Epidermal melanocyte (primary cell): ENCODE measurements around the gene HPSE.
"Not testable (repeated sequence)": the region's sequence is repeated elsewhere in the genome, so short reads cannot be mapped to it uniquely, and the experiment has no call there.

Experiments
- DNase-seq: peaks from one replicate; pipeline ENCODE4 v3.0.0; 2011; ENCODE audit warnings: low spot score; ENCODE audit not compliant: insufficient read length

The HPSE gene

DNA sequence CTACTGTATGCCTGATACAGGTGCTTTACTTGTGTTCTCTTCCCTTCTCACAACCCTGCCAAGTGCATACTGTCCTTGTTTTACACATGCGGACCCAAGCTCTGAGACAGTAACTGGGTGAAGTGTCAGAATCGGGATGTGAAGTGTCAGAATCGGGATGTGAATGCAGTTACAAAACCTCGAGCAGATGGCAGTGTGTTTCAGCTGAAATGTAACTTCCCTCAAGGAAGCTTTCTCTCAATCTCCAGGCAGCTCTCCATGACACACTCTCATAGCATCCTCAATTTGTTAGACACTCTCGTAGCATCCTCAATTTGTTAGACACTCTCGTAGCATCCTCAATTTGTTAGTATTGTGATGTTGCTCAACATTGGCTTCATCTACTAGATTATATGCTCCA, 1.1 kb upstream of the HPSE start:
- no peak for DNase-seq

DNA sequence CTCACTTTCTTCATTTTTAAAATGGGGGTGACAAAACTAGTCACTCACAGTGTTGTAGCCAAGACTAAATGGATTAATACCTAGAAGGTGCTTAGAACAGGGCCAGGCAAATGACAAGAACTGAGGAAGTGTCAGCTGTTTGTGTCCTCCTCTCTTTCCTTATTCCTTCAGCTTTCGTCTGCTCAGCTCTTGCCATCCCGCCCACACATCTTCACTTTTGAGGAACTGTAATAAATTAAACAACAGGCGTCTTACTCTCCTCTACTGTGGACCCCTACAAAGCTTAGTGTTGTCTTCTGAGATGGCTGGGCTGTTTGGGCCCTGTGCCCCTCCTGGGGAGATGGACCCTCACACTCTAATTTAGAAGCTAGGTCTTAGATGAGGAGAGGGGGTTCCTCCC, 2.7 kb downstream of the HPSE start:
- no peak for DNase-seq

DNA sequence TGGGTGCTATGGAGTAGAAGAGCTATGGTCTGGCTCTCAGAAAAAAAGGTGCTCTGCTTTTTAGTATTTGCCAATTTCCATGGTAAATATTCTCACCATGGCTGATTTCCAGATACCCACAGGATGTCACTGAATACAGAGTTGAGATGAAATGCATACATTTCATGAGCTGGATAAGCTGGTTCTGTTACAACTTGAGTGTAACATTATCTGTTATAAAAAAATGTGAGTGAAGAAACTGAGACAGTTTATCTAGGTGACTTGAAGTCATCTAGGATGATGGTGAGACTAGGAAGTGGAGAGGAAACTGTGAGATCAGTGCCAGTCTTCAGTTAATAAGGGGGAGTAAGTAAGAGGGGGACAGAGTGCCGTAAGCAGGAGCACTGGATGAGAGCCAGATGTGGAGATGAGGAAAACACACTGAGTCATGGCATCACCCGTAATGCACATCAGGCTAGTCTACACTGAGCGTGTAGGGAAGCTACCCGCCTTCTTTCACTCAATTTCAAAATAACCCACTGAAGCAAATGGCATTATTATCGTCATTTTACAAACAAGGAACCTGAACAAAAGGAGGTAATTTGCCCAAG, 5.0 kb downstream of the HPSE start:
- DNase-seq, result no peak

DNA sequence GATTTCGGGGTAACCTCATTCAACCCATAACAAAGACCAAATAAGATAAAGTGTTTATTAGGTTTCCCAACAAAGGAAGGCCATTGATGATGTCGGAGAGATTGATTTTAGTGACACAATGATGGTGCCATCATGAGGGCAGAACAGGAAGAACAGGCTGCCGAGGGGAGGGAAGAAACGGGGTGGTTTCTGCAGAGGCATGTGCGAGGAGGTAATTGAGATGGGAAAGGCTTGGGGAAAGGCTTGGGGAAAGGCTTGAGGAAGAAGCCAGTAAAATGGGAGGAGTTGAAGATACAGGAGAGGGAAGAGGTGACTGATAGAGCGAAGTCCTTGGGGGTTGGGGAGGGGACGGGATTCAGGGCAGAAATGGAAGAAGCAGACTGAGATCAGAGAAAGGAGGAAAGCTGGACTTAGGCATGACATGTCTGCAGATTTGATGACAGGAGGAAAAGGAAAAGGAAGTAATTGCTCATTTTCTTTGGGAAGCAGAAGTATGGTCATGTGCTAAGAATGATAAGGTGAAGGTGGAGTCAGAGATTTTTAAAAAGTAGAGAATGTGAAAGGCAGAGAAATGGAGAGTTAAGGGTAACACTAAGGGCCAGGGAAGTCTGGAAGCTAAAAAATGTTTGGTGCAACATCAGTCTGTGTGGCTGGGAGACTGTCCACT, 6.0 kb downstream of the HPSE start:
- no peak for DNase-seq

DNA sequence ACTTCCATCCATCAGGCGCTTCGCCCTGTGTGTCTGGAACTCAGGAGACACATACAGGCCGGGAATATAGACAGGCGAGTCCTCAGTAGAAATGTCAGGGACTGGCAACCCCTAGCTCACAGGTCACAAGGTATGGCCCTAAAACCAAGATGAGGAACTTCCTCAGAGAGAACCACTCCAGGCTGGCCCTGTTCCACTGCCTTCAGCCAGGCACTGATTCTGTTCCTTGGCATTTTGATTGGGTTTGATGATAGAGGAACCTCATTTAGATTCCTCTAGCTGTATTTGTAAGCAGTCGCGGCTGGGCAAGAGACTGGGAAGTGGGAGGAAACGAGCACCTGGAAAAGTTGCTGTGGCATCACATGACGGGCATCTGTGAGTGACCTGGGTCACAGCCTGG, 8.1 kb downstream of the HPSE start:
- no peak for DNase-seq

DNA sequence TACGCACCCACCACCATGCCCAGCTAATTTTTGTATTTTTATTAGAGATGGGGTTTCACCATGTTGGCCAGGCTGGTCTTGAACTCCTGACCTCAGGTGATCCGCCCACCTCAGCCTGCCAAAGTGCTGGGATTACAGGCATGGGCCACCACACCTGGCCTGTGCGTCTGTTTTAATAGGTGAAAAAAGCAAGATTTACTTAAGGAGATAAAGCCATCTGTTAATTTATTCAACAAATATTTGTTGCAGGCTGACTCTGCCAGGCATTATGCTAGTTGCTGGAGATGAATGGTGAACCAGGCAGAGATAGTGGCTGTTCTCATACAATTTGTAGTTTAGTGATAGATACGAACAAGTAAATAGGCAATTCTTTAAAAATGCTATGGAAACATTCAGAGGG, 9.3 kb downstream of the HPSE start:
- not testable (repeated sequence) for DNase-seq

DNA sequence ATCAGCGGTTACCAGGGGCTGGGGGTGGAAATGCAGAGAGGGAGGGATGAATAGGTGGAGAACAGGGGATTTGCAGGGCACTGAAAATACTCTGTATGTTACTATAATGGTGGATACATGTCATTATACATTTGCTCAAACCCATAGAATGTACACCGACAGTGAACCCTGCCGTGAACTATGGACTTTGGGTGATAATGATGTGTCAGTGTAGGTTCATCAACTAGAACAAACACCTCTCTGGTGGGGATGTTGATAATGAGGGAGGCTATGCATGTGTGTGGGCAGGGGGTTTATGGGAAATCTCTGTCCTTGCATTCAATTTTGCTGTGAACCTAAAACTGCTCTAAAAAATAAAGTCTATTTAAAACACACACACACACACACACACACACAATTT, 11.5 kb downstream of the HPSE start:
- DNase-seq, result no peak

DNA sequence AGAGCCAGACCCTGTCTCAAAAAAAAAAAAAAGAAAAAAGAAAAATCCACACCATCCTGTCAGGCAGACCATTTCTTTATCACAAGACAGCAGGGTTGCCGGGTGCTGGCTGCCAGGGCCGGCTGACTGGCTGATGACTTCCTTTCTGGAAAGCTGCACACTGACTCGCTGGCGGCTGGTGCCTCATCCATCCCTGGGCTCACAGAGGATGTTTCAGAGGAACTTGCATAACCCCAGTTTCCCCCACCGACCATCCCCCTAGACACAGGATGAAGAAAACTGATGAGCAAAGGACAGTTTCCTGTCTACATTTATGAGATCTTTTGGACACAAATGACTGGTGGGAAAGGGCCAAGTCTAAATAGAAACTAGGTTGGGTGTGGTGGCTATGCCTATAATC, 14.1 kb downstream of the HPSE start:
- DNase-seq, result no peak

DNA sequence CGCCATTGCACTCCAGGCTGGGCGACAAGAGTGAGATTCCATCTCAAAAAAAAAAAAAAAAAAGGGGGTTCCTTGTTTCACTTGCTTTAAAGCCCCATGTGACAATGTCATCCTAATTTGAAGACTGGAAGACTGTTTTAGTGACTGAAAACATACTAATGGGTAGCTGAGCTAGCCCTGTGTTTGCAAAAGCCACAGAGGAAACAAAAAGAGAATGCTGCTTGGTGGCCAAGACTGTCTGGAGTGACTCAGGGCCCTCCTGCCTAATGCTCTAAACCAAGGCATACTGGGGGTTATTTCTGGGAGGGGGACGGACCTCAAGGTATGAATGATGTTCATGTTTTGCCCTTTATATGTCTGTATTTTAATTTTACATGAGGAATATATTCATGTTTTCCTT, 16.0 kb downstream of the HPSE start:
- no peak for DNase-seq

DNA sequence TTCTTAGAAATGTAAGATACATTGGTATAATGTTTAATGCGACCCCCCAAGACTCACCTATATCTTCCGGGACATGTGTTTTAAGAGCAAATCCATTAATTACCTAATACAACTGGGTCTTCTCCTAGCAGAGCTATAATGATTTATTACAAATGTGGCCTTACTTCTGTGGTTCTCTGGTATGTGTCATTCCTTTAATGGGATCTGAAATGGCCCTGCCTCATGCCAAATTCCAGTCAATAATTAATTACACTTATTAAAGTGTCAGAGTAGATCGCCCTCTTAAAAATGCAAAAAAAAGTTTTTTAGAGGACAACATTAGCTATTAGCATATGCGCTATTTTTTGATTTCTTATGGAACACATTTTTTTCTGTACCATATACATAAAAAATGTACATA, 17.0 kb downstream of the HPSE start:
- DNase-seq, result no peak

DNA sequence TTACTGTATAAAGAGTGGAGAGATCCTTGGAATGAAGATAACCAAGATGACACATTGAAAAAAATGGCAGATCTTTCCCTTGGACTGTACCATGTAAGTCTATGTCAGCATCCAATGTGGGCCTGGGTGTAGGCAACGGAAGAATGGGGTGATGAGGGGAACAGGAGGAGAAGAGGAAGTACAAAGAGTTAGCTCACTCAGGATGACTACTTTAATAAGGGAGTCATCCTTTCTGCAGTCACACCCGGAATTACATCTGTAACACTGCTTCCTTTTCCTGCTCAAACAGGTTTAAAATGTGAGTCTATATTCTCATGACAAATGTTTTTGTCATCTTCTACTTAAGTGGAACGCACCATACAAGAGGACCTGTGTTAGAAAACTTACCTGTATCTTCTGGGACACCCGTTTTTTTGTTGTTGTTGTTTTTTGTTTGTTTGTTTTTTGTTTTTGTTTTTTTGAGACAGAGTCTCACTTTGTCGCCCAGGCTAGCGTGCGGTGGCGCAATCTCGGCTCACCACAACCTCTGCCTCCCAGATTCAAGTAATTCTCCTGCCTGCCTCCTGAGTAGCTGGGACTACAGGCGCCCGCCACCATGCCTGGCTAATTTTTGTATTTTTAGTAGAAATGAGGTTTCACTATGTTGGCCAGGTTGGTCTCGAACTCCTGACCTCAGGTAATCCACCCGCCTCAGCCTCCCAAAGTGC, 18.0 kb downstream of the HPSE start:
- DNase-seq, result no peak

DNA sequence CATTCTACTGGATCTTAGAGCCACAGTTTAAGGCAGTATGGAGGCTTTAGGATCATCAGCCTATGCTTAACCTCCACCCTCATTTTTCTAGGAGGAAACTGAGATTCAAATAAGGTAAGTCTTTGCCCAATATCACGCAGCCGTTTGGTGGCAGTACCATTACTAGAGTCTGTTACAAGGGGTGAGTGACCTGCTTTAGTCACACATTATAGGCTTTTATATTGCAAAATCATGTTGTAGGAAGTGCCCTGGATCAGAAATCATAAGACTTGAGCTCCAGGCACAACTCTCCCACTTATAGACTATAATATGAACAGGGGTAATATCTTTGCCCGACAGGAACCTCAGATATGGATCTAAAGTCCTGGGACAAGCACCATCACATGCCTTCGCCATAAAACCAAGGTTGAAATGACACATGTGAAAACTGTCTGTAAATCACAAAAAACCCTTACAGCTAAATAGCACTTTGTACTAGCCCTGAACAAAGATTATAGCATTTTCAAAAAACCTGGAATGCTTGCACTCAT, 19.2 kb downstream of the HPSE start:
- no peak for DNase-seq

DNA sequence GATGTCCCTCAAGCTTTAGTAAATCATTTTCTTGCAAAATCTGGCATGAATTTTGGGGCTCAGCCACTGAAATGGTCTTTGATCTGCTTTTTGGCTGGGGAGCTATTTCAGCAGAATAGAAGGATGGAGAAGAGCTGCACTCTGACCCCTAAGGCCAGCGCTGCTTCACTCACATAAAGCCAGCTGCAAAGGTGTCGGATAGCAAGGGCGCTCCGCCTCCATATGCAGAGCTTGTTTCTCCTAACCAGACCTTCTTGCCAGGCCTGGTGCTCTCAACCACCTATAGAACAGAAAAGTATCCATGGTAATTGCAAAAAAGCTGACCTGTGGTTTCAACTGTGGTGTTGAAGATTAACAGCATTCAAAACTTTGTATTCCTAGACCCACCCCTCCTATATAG, 26.0 kb downstream of the HPSE start:
- DNase-seq, result no peak

DNA sequence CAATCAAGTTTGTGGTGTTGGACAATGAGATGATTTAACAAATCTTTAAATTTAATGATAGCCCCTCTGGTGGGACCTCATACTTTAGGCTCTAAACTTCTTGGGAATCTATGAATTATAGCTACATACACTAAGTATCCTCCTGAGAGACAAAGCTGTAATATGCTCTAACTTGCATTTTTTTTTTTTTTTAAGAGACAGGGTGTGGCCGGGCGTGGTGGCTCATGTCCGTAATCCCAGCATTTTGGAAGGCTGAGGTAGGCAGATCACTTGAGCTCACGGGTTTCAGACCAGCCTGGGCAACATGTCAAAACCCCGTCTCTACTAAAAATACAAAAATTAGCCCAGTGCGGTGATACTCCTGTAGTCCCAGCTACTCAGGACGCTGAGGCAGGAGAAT, 26.7 kb downstream of the HPSE start:
- no peak for DNase-seq

DNA sequence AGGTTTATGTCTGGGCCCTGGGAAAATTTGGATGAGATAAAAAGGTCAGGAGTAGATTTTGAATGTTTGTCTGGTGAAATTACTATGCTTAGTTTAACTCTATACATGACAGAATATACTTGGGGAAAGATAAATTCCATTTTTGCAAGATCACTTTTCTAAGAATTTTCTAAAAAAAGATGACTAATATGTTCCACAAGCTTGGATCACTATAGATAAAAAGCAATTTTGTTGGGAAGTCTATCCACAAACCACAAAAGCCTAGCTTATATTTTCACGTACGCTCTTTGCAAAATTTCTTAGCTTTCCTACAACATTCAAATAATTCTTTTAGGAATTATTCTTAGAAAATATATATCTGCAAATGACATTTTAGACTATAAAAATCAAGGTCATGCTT, 29.5 kb downstream of the HPSE start:
- no peak for DNase-seq

DNA sequence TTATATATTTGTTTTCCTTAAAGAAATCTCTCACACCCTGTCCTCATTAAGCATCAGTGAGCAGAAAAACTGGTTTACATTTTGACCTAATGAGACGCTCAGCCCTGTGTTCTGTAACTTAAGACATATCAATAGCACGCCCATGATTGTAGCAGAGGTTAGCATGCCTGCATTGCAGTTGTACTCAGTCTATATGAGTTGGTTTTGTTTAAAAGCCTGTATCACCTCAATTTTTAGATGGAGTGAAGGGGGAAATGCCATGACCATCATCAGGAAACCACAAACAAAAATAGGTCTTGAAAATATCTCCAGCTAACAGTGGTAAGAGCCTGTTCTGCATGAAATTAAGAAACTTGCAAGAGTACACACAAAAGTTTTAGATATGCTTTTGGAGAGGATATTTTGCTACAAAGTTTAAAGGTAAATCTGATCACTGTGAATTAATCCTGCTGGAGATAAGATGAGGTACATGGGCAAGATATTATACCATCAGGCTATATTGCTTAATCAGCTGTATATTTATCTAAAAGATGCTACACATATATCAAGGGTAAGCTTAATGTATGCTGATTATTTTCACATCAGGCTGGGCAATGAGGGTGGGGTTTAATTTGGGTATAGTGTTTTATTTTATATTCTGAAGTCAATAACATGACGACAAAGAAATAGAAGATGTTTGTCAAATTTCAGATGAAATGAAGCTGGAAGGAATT, 36.9 kb downstream of the HPSE start:
- DNase-seq, result no peak

DNA sequence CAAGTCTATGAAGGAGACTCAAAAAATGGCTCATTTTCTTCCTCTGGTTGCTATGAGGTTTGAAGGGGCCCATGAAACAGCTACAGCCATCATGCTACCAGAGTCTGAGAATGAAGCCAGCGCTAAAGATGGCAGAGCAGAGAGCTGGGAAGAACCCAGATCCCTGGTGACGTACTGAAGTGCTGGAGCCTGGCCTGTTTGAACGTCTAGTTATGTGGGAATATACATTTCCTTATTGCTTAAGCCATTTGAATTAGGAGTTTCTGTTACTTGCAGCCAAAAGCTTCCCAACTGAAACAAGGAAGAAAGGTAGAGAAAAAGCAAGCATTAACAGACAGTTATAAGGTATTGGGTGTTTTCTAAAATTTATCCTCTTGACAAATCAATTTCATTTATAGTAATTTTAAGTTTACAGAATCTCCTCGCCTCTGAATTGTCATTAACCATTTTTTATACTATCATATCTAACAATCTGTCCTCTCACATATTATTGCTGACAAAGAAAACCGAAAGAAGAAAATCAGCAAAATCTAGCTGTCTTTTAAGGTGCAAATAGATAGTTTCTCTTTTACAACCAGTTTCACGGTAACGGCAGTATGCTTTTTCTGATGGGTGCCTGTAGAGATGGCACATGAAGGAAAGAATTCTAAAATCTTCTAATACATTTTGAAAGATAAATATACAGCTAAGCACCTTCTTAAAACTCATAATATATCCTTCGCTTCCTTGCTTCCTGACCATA, 41.2 kb downstream of the HPSE start:
- no peak for DNase-seq

DNA sequence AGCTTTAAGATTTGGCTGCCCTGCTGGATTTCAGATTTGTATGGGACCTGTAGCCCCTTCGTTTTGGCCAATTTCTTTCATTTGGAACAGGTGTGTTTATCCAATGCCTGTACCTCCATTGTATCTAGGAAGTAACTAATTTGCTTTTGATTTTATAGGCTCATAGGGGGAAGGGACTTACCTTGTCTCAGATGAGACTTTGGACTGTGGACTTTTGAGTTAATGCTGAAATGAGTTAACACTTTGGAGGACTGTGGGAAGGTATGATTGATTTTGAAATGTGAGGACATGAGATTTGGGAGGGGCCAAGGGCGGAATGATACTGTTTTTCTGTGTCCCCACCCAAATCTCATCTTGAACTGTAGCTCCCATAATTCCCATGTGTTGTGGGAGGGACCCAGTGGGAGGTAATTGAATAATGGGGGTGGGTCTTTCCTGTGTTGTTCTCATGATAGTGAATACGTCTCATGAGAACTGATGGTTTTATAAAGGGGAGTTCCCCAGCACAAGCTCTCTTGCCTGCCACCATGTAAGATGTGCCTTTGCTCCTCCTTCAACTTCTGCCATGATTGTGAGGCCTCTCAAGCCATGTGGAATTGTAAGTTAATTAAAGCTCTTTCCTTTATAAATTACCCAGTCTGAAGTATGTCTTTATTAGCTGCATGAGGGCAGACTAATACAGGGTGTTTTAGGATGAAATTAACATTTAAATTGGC, 44.4 kb downstream of the HPSE start:
- not testable (repeated sequence) for DNase-seq

DNA sequence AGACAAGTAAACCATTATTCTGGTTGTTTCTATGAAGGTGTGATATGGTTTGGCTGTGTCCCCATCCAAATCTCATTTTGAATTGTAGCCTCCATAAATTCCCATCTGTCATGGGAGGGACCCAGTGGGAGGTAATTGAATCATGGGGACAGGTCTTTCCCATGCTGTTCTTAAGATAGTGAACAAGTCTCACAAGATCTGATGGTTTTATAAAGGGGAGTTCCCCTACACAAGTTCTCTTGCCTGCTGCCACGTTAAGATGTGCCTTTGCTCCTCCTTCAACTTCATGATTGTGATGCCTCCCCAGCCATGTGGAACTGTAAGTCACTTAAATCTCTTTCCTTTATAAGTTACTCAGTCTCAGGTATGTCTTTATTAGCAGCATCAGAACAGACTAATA, 46.3 kb downstream of the HPSE start:
- DNase-seq, result not testable (repeated sequence)

DNA sequence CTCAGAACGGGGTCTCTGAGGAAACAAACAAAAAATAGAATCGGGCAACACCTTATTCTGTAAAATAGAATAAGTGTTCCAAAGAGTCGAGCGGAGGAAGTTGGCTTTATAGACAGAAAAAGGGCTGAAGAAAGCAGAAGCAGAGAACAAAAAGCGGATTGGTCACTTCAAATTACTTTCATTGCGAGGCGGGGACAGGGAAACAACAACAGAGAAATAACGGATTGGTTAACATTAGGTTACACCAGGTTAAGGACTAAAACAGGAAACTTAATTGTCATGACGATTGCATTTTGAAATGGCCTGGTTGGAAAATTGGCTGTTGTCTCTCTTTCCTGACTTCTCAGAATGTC, 49.6 kb downstream of the HPSE start:
- DNase-seq, result no peak
